Fibroblast of skin of scalp (primary cell): ENCODE data around the gene UPF1.
"Not testable (repeated sequence)": the region's sequence is repeated elsewhere in the genome, so short reads cannot be mapped to it uniquely, and the experiment has no call there.

ENCODE experiments used
- DNase-seq: peaks from one replicate; pipeline ENCODE4 v3.0.0-alpha.2; 2013

The UPF1 gene

GRCh38 chr19:18799389-18799970, 32.3 kb upstream of the UPF1 start:
- no peak for DNase-seq

- no peak for DNase-seq
Observed at GRCh38 chr19:18800079-18800478, 31.7 kb upstream of the UPF1 start.

DNA sequence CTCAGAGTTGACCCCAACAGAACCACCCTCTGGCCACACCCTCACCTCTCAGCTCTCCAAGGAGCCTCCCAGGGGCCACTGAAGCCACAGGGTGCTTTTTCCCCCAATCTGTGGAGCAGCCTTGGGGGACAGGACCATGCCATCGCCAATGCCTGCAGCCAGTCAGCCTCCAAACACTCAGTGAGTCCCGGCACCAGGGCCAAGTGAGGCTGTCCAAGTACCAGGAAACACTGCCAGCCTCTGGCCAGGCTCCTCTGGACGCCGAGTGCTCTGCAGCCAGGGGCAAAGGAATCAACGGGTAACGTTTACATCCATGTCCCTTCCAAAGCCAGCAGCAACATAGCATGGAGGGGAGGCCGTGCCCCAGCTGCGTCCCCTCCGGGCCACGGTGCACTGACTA, 31.1 kb upstream of the UPF1 start:
- no peak for DNase-seq

- no peak for DNase-seq
Observed at GRCh38 chr19:18802354-18802753, 29.4 kb upstream of the UPF1 start.

GRCh38 chr19:18803550-18804138, 28.1 kb upstream of the UPF1 start:
- DNase-seq = no peak

DNA sequence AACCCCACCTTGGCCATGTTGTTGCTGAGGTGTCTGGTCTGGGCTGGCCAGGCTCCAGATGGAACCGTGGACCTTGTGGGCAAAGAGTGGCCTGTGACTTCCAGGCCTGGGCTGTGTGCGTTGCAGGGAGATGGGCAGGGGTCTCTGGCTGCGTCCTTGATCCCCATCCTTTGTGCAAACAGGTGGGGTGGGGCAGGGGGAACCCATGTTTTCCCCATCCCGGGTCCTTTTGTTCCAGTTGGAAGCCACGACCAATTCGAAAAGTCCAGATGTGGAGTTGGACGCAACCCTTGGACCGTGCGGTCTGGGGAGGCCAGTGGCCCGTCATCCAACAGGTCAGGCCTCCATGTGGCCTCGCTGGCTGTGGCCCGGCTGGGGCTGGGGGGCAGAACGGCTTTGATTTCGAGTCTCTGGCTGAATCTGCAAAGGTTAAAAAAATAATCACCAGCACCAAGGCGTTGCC, 27.6 kb upstream of the UPF1 start:
- DNase-seq = no peak

DNA sequence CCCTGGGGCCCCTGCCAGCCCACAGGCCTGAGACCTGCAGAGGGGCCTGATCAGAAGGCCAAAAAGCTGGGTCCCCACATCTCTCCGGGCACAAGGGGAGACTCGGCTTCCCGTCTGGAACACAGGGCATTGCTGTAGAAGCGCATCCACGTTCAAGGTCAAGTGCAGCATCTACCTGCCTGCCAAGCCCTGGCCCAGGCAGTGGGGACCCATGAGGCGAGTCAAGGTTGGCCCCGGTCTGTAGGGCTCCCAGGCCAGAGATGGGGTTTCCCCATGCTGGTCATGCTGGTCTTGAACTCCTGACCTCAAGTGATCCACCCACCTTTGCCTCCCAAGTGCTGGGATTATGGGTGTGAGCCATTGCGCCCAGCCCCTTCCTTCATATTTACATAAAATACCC, 27.1 kb upstream of the UPF1 start:
- DNase-seq = no peak

- peak; percentile 11 for DNase-seq
Observed at GRCh38 chr19:18807861-18808331, 23.9 kb upstream of the UPF1 start.

- peak; percentile 40 for DNase-seq
Observed at GRCh38 chr19:18809149-18809868, 22.4 kb upstream of the UPF1 start.

GRCh38 chr19:18811638-18812037, 20.1 kb upstream of the UPF1 start:
- DNase-seq = not testable (repeated sequence)

DNA sequence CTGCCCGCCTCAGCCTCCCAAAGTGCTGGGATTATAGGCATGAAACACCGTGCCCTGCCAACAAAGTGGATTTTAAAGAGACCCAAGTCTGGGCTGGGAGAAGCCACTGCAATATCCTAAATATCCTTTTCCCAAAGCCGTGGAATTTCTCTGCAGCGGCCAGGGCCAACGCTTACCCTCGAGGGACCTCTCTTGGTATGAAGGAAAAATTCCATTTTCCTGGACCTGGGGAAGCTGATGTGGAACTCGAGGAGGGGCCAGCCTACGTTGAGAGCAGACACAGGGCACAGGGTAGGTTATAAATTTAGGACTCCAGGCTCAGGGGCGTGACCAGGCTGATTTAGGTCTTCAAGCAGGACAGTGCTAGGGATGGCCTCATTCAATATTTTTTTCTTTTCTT, 17.7 kb upstream of the UPF1 start:
- DNase-seq = peak; percentile 69

DNA sequence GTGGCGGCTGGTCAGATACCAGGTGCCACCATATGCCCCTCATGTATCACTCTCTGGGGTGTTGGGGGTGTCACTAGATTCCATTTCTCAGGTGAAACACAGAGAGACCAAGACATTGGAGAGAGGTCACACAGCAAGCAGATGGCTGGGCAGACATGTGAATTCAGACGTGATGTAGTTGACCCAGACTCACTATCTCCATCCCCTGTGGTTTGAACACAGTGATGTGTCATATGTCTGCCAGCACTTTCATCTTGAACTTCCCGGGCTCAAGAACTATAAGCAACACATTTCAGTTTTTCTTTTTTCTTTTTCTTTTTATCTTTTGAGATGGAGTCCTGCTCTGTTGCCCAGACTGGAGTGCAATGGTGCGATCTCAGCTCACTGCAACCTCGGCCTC, 16.1 kb upstream of the UPF1 start:
- DNase-seq = no peak

- DNase-seq = not testable (repeated sequence)
Observed at GRCh38 chr19:18816645-18817044, 15.1 kb upstream of the UPF1 start.

- DNase-seq = no peak
Observed at GRCh38 chr19:18817574-18817973, 14.2 kb upstream of the UPF1 start.

GRCh38 chr19:18828786-18829185, 3.0 kb upstream of the UPF1 start:
- DNase-seq = no peak

DNA sequence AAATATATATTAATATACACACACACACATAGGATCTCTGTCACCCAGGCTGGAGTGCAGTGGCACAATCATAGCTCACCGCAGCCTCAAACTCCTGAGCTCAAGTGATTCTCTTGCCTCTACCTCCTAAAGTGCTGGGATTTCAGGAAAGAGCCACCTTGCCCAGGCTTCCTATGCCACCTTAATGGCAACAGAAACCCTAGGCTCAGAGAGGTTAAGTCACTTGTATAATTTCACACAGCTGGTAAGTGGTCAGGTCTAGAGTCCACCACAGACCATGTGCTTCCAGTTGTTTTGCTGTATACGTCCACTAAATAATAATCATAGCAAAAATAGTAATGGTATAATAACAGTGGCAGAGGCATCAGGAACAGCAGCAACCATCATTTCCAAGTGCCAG, 1.3 kb upstream of the UPF1 start:
- DNase-seq = no peak

GRCh38 chr19:18832306-18833140, 764 bp downstream of the UPF1 start:
- DNase-seq = no peak

DNA sequence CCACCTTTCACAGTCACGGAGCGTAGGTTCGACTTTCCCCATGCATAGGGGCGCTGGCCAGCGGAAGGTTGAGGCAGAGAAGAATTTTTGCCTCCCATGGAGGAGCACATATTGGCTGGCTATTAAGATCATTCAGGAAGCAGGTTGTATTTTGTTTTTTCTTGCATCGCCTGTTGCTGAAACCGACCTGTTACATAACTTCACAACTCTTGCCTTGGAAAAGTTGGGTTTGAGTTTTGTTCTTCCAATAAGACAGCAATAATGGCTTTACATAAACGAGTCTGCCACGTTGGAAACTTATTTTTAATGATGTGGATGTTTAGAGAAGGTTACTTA, 1.4 kb downstream of the UPF1 start:
- DNase-seq = no peak

DNA sequence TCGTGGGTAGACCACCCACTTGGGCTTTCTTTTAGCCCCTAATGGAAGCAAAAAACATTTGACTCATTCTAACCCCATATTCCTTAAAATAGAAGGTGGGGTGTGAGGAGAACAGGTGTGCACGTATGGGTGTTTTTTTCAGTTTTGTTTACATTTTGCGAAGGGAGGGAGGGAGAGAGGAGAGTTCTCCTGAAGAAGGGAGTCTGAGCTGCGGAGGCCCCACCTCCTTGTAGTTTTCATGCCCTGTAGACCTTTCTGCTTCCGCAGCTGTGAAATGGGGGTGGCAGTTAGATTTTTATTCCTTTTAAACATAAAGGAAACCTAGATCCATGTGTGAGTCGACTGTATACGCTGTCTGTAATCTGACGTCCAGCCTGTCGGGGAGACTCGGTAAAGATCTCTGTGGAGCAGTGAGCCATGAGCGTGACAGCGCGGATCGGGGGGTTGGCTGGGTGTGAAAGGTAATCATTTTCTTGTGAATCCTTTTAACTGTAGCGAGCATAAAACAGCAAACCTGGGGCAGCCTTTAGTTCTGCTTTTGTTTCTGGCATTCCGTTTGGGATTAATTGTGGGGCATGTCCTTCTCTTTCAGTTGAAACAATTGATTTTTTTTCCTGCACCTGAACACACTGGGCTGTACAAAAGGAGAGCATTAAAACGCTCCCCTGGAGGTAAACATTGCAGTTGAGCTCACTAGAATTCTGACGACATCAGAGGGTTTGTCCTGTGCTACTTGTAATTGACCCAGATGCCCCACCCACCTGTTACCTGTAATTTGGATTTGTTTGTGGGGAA, 2.3 kb downstream of the UPF1 start:
- no peak for DNase-seq

DNA sequence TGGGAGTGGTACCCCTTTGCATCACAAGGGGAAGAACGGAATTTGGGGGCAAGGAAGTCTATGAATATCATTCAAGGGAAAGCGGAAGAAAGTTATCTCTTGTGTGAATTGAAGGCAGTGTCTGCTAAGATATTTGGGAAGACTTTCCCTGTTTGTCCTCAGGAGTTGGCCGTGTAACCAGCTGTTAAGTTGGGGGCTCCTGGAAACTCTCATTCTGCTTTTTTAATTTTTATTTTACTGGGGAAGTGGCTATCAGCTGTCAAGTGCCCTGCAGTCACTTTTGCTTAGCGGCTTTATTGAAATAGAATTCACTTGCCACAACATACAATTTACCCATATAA, 2.9 kb downstream of the UPF1 start:
- no peak for DNase-seq

- DNase-seq = no peak
Observed at GRCh38 chr19:18839465-18840287, 7.9 kb downstream of the UPF1 start.
